ENCODE measurements around the gene SORCS2. TPM values are rescaled to one million over a fixed set of nuclear protein-coding genes. Genes with fewer than 3 reads are reported as not detected.
"Not testable (repeated sequence)": the region's sequence is repeated elsewhere in the genome, so short reads cannot be mapped to it uniquely, and the experiment has no call there.

Gene SORCS2
- total RNA-seq, 1 donor from 2014 or later: 13.8 TPM

DNA sequence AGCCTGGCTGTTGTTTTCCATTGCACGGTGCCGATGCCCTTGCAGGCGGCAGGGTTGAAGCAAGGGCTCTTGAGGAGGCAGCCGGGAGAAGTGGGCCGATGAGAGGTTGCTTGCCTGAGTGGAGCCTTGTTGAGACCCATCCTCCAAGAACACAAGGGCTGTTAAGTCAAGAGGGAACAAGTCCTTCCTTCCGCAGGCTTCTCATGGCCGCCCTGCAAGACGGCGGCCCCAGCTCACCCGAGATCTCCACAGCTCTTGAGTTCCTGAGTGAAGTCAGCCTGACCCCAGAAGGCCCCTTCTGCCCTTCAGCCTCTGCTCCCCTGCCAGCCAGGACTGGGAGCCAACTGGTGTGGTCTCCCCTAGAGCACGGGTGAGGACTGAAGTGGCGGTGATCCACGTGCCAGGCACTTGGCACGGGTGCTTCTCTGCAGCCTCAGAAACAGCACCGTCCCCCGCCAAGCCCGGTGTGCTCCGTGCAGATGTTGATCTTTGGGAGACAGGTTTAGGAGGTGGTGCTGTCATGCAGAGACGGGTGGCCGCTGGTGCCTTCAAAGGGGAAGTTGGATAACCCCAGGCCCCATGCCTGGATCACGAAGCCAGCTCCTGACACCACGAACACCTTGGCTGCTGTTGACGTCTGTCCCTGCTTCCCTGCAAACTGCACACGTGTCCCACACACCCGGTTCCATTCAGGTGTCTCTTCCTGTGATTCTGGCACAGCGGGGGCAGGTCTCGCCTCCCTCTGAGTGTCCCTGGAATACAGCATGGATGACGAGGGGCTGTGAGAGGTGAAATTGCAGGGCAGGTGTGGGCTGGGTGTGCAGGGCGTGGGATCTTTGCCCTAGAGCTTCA, 406.8 kb downstream of the SORCS2 start:
- Histone ChIP-seq H3K9me3 (ENCODE audit: insufficient read depth, low read depth, low read length) (peaks cover 5% of the 10 kb centered on the region), H3K79me2 (ENCODE audit: insufficient read depth, low read length) (no peaks in the 10 kb centered on the region), H4K20me1 (ENCODE audit: insufficient read depth, low read length) (peaks cover 11% of the 10 kb centered on the region), H3K4me2 (ENCODE audit: low read length) (no peak overlapping the region), H2AFZ (ENCODE audit: low read depth, low read length) (no peak overlapping the region), H3K27me3 (ENCODE audit: insufficient read depth, low read length) (no peaks in the 10 kb centered on the region), H3K27ac (ENCODE audit: low read depth, low read length) (no peak overlapping the region), H3K36me3 (ENCODE audit: insufficient read depth, low read length) (no peaks in the 10 kb centered on the region), H3K4me1 (ENCODE audit: insufficient read depth, low read length) (peaks cover 15% of the 10 kb centered on the region), H3K4me3 (ENCODE audit: insufficient read depth, low read depth, low read length) (no peak overlapping the region), H3K9ac (ENCODE audit: low read length) (no peak overlapping the region)
- no peak overlapping the region for H3K27ac Mint-ChIP-seq (ENCODE audit: unreplicated experiment)
- peaks cover 11% of the 10 kb centered on the region for H3K9me3 Mint-ChIP-seq (ENCODE audit: unreplicated experiment)
- no peak overlapping the region for H3K4me3 Mint-ChIP-seq (ENCODE audit: unreplicated experiment)
- H3K36me3 Mint-ChIP-seq (ENCODE audit: low read depth, unreplicated experiment): peaks cover 6% of the 10 kb centered on the region
- FAIRE-seq (no peak), DNase-seq (ENCODE audit: low read depth) (no peak)
- TF ChIP-seq, protein P1, sequence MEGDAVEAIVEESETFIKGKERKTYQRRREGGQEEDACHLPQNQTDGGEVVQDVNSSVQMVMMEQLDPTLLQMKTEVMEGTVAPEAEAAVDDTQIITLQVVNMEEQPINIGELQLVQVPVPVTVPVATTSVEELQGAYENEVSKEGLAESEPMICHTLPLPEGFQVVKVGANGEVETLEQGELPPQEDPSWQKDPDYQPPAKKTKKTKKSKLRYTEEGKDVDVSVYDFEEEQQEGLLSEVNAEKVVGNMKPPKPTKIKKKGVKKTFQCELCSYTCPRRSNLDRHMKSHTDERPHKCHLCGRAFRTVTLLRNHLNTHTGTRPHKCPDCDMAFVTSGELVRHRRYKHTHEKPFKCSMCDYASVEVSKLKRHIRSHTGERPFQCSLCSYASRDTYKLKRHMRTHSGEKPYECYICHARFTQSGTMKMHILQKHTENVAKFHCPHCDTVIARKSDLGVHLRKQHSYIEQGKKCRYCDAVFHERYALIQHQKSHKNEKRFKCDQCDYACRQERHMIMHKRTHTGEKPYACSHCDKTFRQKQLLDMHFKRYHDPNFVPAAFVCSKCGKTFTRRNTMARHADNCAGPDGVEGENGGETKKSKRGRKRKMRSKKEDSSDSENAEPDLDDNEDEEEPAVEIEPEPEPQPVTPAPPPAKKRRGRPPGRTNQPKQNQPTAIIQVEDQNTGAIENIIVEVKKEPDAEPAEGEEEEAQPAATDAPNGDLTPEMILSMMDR (IDR thresholded peaks at IDR 0.05; ENCODE audit: insufficient read depth, low read depth, low read length): no peak
- TF ChIP-seq EZH2 (IDR thresholded peaks at IDR 0.05; ENCODE audit: insufficient read depth, low read length): no peak
- peaks cover 33% of the 10 kb centered on the region for H3K27me3 Mint-ChIP-seq (ENCODE audit: low read depth, unreplicated experiment)
- peaks cover 6% of the 10 kb centered on the region for H3K4me1 Mint-ChIP-seq (ENCODE audit: low read depth, unreplicated experiment)

- H3K9me3 Mint-ChIP-seq (ENCODE audit: unreplicated experiment): peaks cover 20% of the 10 kb centered on the region
- Histone ChIP-seq H3K4me1 (ENCODE audit: insufficient read depth, low read length) (peaks cover 15% of the 10 kb centered on the region), H3K27me3 (ENCODE audit: insufficient read depth, low read length) (no peaks in the 10 kb centered on the region), H3K27ac (ENCODE audit: low read depth, low read length) (no peak overlapping the region), H2AFZ (ENCODE audit: low read depth, low read length) (no peak overlapping the region), H3K79me2 (ENCODE audit: insufficient read depth, low read length) (no peaks in the 10 kb centered on the region), H3K9me3 (ENCODE audit: insufficient read depth, low read depth, low read length) (peaks cover 5% of the 10 kb centered on the region), H3K9ac (ENCODE audit: low read length) (no peak overlapping the region), H3K36me3 (ENCODE audit: insufficient read depth, low read length) (no peaks in the 10 kb centered on the region), H4K20me1 (ENCODE audit: insufficient read depth, low read length) (peaks cover 11% of the 10 kb centered on the region), H3K4me3 (ENCODE audit: insufficient read depth, low read depth, low read length) (no peak overlapping the region), H3K4me2 (ENCODE audit: low read length) (no peak overlapping the region)
- DNase-seq (ENCODE audit: low read depth) (no peak), FAIRE-seq (no peak)
- H3K36me3 Mint-ChIP-seq (ENCODE audit: low read depth, unreplicated experiment): peaks cover 9% of the 10 kb centered on the region
- no peak for TF ChIP-seq EZH2 (IDR thresholded peaks at IDR 0.05; ENCODE audit: insufficient read depth, low read length)
- TF ChIP-seq, protein P1 (IDR thresholded peaks at IDR 0.05; ENCODE audit: insufficient read depth, low read depth, low read length): no peak
- H3K4me1 Mint-ChIP-seq (ENCODE audit: low read depth, unreplicated experiment): peaks cover 6% of the 10 kb centered on the region
- H3K4me3 Mint-ChIP-seq (ENCODE audit: unreplicated experiment): no peak overlapping the region
- H3K27ac Mint-ChIP-seq (ENCODE audit: unreplicated experiment): no peak overlapping the region
- H3K27me3 Mint-ChIP-seq (ENCODE audit: low read depth, unreplicated experiment): peaks cover 39% of the 10 kb centered on the region
Observed at GRCh38 chr4:7600247-7600646, 407.9 kb downstream of the SORCS2 start.

GRCh38 chr4:7602166-7602565, 409.8 kb downstream of the SORCS2 start:
- not testable (repeated sequence) for H3K9me3 ChIP-seq (ENCODE audit: insufficient read depth, low read depth, low read length); H3K79me2 ChIP-seq (ENCODE audit: insufficient read depth, low read length); H3K4me3 ChIP-seq (ENCODE audit: insufficient read depth, low read depth, low read length); H3K27ac ChIP-seq (ENCODE audit: low read depth, low read length); H3K4me2 ChIP-seq (ENCODE audit: low read length); H2AFZ ChIP-seq (ENCODE audit: low read depth, low read length); H3K27ac Mint-ChIP-seq (ENCODE audit: unreplicated experiment); H3K27me3 ChIP-seq (ENCODE audit: insufficient read depth, low read length); H3K36me3 ChIP-seq (ENCODE audit: insufficient read depth, low read length); H3K4me1 ChIP-seq (ENCODE audit: insufficient read depth, low read length); FAIRE-seq; H3K4me3 Mint-ChIP-seq (ENCODE audit: unreplicated experiment); H3K36me3 Mint-ChIP-seq (ENCODE audit: low read depth, unreplicated experiment); H3K4me1 Mint-ChIP-seq (ENCODE audit: low read depth, unreplicated experiment); H4K20me1 ChIP-seq (ENCODE audit: insufficient read depth, low read length); DNase-seq (ENCODE audit: low read depth); H3K9ac ChIP-seq (ENCODE audit: low read length)
- Mint-ChIP-seq H3K9me3 (ENCODE audit: unreplicated experiment) (peaks cover 21% of the 10 kb centered on the region), H3K27me3 (ENCODE audit: low read depth, unreplicated experiment) (peaks cover 42% of the 10 kb centered on the region)

All from astrocyte (in vitro differentiated cells and primary cell).